ENCODE measurements around the gene PTPN3. TPM values are rescaled to one million over a fixed set of nuclear protein-coding genes. Genes with fewer than 3 reads are reported as not detected.

The PTPN3 gene
- total and polyA plus RNA-seq, 10 of the 15 experiments (the other 5 are each of a cell fraction or from before 2014, with no cell fraction given) = 0.18 to 1.3 (median 0.39) TPM

DNA sequence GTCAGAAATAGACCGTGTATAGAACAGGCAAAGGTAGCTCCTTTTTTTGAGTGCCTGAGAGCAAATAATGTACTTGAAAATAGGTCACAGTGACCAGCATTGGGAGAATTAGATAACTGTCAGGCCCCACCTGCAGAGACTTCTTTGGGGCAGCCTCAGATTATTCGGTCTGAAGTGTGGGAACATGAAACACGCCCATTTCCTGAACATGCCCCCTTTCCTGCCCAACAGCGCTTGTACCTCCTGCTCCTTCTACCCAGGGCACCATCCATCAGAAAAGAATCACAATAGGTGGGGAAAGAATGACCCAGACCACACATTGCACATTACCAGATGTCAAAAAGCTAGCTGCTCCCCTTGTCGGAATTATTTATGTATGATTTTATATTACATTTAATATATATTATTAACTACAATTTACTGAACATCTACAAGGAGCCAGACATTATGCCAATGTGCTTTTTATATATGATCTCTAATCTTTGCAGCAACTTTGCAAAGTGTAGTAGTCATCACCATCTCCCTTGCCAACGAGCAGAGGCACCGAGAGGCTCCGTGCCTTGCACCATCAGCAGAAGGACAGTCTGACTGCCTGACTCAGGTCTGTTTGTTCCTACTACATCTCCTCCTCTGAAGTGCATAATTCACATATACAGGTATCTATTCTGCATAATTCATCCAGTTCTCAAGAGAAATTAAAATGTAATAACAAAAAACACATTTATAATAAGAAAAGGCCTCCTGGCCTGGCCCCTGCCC is 39.5 kb downstream of the PTPN3 start:
- H3K27me3 ChIP-seq (replicated peaks in 1 of 2; ENCODE audit: control insufficient read depth in 2 of 2, insufficient read depth in 2 of 2, low read length in 1 of 2) = no peaks in the 10 kb centered on the region; a peak in 2 of 4 replicates
- FAIRE-seq (no peak), ATAC-seq (no peak), DNase-seq (ENCODE audit: low read depth, low spot score) (no peak)
- no peak overlapping the region for H3K27ac ChIP-seq (ENCODE audit: control insufficient read depth, insufficient read depth)
- ChIA-PET POLR2A (no interaction called here), SMC1A (ENCODE audit: uncharacterized antibody, unreplicated experiment) (interaction anchor here (0.6 to 2.2 kb wide), 7 partner anchors 8 to 441 kb away, joined by 3 to 7 read pairs (median 5); no protein-coding TSS in a partner anchor), CTCF (interaction anchor here (0.6 to 2.9 kb wide), 11 partner anchors 9 to 67 kb away, joined by 3 to 20 read pairs (median 4); no protein-coding TSS in a partner anchor), RAD21 (ENCODE audit: unreplicated experiment) (interaction anchor here (1.4 to 1.7 kb wide), 2 partner anchors 11 to 18 kb away, joined by 4 read pairs; no protein-coding TSS in a partner anchor)
- no peaks in the 10 kb centered on the region for H3K79me2 ChIP-seq (ENCODE audit: control insufficient read depth, insufficient read depth, low read length)
- intact Hi-C loops (cut with micrococcal nuclease; ENCODE audit: unreplicated experiment) = no loop called here
- H3K4me2 ChIP-seq (ENCODE audit: control insufficient read depth, insufficient read depth) = no peak overlapping the region
- no peaks in the 10 kb centered on the region; the same call in 1 of the 2 replicates for H4K20me1 ChIP-seq (ENCODE audit: control insufficient read depth, insufficient read depth)
- in situ Hi-C loops (cut with MboI) = no loop called here
- no peaks in the 10 kb centered on the region for H3K9me3 ChIP-seq (replicated peaks; ENCODE audit: control insufficient read depth, insufficient read depth, low read length)
- 62% methylated on average over 8 of the region's 8 CpGs for WGBS (ENCODE audit: insufficient coverage, insufficient replicate concordance, low lambda C conversion rate, missing lambda C conversion rate)
- no peak overlapping the region for H3K4me3 ChIP-seq
- TF ChIP-seq SP1 (IDR thresholded peaks at IDR 0.05; ENCODE audit: low read depth, low read length) (no peak), BHLHE40 (IDR thresholded peaks at IDR 0.05; ENCODE audit: borderline replicate concordance in 1 of 2, low read depth in 2 of 2, low read length in 1 of 2) (no peak), ZNF217 (IDR thresholded peaks at IDR 0.05) (no peak), HSF1 (IDR thresholded peaks at IDR 0.05; ENCODE audit: low read depth, low read length) (no peak), YBX1 (IDR thresholded peaks at IDR 0.05) (no peak)
- H3K36me3 ChIP-seq (ENCODE audit: control insufficient read depth in 2 of 2, insufficient read depth in 2 of 2, low read length in 1 of 2) = no peaks in the 10 kb centered on the region
- BruUV-seq (replicated peaks) = no TSS peak
- no peak overlapping the region for H3K9ac ChIP-seq (ENCODE audit: control insufficient read depth, insufficient read depth, low read length)
- H3K4me1 ChIP-seq (ENCODE audit: control insufficient read depth, insufficient read depth, low read length) = no peaks in the 10 kb centered on the region
- no peak overlapping the region for H2AFZ ChIP-seq (ENCODE audit: control insufficient read depth, low read depth, low read length)

Data from GM12878 (cell line).